AG10803 (cell line): ENCODE measurements around the gene ITCH.
A peak's percentile ranks its signal among the peaks of the same experiment; 100 is the strongest.
"Not testable (repeated sequence)": the region's sequence is repeated elsewhere in the genome, so short reads cannot be mapped to it uniquely, and the experiment has no call there.

Source experiments
- DNase-seq: peaks from one replicate; pipeline ENCODE4 v3.0.0; 2010; ENCODE audit warnings: low read depth
- H3K4me3 ChIP-seq: 2 replicates; pipeline ENCODE4 v1.5.1; 2011; ENCODE audit warnings: mild to moderate bottlenecking, low read length, control low read depth
- CTCF ChIP-seq: conservative IDR thresholded peaks from 2 replicates; pipeline ENCODE4 v1.5.1; 2011; ENCODE audit warnings: mild to moderate bottlenecking, low read length, control low read depth, inconsistent platforms

The ITCH gene

GRCh38 chr20:34512266-34512954 is 149.3 kb downstream of the ITCH start:
- DNase-seq = no peak
- no peak for TF ChIP-seq CTCF

GRCh38 chr20:34512955-34513419 is 149.9 kb downstream of the ITCH start:
- no peak for DNase-seq

More at GRCh38 chr20:34512266-34512954, 149.3 kb downstream of the ITCH start:
- H3K4me3 ChIP-seq = no peak overlapping the region

GRCh38 chr20:34514034-34514433 is 151.0 kb downstream of the ITCH start:
- not testable (repeated sequence) for H3K4me3 ChIP-seq, DNase-seq

More at GRCh38 chr20:34512955-34513419, 149.9 kb downstream of the ITCH start:
- no peak overlapping the region for H3K4me3 ChIP-seq
- no peak for TF ChIP-seq CTCF

- no peak for DNase-seq
- TF ChIP-seq CTCF = no peak
- peak overlapping the region; percentile 94 for H3K4me3 ChIP-seq
These were observed 151.9 kb downstream of the ITCH start for GRCh38 chr20:34514897-34515483.

- H3K4me3 ChIP-seq = peak overlapping the region; percentile 94
- TF ChIP-seq CTCF = no peak; the same call in 1 of the 2 replicates
- DNase-seq = no peak
These were observed 152.6 kb downstream of the ITCH start for GRCh38 chr20:34515484-34516246.

- peak within 1 kb of the TSS; percentile 94 for H3K4me3 ChIP-seq
- no peak for TF ChIP-seq CTCF
- peak; percentile 97 for DNase-seq
These were observed 153.4 kb downstream of the ITCH start, which contains the start of gene DYNLRB1 for GRCh38 chr20:34516247-34517113. Gene DYNLRB1 (plus strand): TSS chr20:34516422. CDS start chr20:34516459, 37 bp downstream.

- TF ChIP-seq CTCF = no peak
- DNase-seq = peak; percentile 21
- peak overlapping the region; percentile 94 for H3K4me3 ChIP-seq
These were observed 154.0 kb downstream of the ITCH start for GRCh38 chr20:34517114-34517505.

GRCh38 chr20:34518863-34519262 is 155.8 kb downstream of the ITCH start:
- DNase-seq, H3K4me3 ChIP-seq: not testable (repeated sequence)

GRCh38 chr20:34519841-34520240 is 156.8 kb downstream of the ITCH start:
- DNase-seq, H3K4me3 ChIP-seq: not testable (repeated sequence)
